HG03025 (cell line): ENCODE measurements around the gene B3GAT1.

ENCODE experiments used
- ATAC-seq: cut with Tn5 transposase; IDR thresholded peaks from one replicate; pipeline ENCODE4 v1.9.1; 2021; ENCODE audit warnings: mild to moderate bottlenecking, moderate library complexity; ENCODE audit not compliant: unreplicated experiment, low FRiP score

B3GAT1 gene

DNA sequence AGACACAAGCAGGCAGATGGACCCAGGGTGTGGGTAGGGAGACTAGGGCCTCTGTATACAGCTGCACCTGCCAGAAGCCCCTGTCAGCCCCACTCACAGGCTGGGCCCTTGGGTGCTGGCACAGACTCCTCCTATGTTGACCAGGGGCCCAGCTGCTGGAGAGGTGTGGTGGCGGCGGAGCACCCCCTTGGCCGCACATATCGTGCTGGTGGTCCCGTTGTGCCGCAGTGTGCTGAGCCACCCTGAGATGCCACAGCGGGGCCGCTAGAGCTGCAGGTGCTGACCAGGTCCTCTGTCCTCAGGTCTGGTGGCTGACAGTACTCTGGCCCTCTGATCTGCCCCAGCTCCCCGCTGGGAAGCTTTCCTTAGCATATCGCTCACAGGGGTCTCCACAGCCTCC lies 30.2 kb upstream of the B3GAT1 start:
- no peak for ATAC-seq

DNA sequence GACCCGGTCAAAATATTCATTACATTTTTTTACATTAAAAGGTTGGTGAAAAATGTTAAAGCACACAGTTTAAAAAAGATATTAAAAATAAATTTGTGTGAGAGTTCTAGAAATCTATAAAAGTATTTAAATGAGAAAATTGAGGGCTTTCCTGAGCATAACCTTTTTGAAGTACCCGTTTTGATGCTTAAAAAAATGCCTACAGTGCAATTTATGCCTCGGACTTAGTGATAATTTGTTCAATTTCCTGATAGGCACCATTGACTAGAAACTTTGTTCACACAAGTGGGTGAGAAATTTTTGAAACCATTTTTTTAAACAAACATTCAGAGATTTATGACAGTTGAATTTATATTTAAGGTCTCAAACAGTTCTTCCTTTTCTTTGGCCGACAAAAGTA lies 29.7 kb upstream of the B3GAT1 start:
- no peak for ATAC-seq

DNA sequence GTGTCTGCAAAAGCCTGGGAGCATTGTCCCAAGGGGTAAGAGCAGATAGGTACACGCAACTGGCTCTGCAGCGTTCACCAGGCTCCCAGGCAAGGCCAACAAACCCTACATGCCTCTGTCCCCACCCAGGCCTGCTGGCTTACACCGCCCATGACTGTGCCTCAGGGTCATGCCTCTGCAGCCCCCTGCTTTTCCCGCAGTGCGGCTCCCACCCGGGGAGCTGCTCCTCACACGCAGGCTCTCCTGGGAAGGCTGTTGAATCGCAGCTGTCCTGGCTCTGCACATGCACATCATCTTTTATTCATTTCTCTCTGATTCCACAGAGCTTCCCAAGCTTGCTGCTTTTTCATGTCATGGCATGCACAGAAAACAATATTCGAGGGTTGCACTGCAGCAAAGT lies 29.2 kb upstream of the B3GAT1 start:
- no peak for ATAC-seq

DNA sequence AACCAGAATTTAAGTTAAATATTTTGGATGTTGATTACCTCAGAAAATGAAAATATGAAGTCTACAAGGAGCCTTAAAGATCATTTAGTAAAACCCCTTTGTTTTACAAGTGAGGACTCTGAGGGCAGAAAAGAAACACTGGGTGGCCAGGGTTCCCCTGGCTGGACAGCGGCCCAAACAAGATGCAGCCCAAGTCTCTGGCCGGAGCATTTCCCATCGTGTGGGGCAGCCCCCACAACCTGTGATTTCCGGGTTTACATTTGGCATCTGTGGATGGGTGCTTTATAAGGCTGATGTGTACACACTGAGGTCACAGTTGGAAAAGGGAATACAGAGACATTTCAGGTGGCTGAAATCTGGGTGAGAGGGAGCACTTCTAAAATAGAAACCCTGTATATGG lies 28.8 kb upstream of the B3GAT1 start:
- ATAC-seq, result no peak

DNA sequence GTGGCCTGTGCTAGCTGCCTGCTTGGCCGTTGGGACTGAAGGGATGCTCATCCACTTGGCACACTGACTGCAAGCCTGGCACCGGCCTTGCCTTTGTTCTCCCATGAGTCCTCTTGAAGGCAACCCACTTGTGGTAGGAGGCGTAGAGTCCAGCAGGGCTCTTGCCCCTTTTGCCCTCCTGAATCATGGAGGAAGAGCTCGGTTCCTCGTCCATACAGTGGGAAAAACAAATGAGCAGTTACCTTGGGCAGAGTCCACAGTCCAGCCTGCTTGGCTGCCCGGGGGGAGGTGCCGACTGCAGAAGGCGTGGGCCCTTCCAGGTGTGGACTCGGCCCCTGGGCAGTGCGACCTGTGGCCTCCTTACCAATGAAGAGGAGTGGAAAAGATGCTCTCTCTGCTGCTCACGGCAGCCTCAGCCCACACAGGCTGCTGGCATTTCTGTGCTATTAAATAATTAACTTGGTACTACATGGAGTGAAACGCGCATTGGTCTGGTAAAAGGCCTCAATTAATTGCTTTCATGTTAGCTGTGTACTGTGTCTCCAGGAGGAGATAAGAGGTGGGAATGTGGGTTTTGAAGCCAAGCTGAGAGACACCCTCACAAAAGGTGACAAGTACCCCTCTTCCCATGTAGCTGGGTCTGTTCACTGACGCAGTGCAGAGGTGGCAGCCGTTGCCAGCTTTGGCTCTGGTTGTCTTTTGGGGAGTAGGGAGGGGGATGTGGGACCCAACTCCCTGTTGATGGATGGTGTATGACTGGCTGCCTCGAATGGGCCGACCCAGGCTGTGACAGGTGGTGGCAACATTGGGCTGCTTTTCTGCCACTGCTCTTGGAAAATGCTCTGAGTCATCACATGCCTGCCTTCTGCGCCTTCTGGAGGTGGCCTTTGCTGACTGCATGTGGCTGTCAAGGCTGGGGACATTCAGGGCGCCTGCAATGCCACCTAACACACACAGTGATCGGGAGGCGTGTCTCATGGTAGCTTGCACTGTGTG lies 26.8 kb upstream of the B3GAT1 start:
- no peak for ATAC-seq

DNA sequence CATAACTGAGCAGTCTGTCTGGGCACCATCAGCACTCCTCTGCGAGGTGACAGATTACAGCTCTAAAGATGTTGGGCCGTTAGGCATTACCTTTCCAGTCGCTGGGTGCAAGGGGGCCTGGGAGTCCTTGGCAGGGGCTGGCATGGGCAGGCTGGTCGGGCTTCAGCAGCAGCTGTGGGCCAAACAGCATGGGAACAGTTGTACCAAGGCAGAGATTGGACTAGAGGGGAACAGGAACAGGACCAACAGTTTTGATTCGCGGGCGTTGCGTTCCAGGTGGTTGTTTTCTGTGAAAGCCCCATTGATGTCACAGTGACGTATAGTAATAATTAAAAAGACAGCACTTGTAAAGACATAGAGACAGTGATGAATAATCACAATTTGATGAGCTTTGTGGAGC lies 25.8 kb upstream of the B3GAT1 start:
- no peak for ATAC-seq

DNA sequence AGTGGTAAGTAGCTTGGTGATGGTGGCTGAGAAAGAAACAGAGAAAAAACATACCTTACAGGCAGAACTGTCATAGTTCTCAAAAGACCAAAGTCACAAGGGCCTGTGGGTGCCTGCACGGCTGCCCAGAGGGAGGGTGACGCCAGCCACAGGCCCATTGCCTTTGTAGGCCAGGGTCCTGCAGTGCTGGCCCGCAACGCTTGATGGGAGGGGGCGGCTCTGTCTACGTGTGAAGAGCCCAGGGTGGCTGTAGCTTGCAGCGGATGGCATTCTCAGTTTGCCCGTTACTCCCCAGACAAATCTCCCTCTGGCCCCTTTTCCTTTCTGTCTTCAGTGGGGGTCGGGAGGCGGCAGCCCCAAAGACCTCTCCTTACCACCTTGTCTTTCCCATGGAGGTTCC lies 24.7 kb upstream of the B3GAT1 start:
- ATAC-seq, result no peak

DNA sequence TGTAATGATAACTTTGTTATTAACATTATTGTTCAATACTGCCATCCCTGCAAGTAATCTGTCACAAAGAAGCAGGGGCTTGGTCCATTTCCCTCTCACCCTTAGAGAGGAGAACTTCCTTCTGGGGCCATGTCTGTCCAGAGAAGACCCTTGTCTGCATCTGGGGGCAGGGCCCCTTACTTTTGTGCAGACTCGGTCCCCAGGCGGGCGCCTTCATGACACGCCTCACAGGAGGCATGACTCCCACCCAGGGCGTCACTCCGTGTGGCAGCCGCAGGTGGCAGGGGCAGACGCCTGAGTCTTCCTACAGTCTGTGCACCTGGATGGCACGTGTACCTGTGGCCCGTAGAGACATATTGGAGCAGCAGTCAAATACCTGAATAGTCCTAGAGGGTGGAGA lies 21.8 kb upstream of the B3GAT1 start:
- no peak for ATAC-seq

DNA sequence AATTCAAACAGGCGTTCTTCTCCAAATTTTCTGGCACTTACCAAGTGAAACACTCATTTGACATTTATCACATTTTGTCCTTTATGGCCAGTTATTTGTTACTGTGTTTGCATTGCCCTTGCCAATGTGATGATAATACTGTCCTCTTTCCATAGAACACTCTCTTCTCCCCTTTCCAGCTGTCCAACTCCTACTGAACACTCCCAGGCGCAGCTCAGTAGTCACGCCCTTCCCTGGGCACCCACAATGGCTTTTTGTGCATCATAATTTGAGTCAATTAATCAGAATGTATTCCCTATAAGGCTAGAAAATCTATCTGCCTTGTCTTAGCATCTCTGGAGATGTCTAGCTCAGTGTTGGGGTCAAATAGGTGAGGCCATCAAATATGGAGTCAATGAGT lies 21.2 kb upstream of the B3GAT1 start:
- ATAC-seq, result no peak

DNA sequence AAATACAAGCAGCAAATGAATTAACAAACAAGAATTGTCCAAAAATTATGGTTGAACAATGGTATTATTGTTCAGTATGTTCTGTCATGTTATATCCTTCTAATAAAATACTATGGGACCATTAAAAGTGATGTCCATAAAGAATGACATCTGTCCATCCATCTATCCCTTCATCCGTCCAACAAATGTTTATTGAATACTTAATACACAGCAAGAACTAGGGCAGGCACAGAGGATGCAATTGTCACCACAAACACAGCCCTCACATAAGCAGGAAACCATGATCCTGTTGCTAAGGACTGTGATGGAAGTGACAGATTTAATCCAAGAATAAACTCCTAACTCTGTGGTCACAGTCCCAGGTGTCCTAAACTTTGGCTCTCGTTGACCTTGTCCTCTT lies 20.7 kb upstream of the B3GAT1 start:
- ATAC-seq, result no peak

DNA sequence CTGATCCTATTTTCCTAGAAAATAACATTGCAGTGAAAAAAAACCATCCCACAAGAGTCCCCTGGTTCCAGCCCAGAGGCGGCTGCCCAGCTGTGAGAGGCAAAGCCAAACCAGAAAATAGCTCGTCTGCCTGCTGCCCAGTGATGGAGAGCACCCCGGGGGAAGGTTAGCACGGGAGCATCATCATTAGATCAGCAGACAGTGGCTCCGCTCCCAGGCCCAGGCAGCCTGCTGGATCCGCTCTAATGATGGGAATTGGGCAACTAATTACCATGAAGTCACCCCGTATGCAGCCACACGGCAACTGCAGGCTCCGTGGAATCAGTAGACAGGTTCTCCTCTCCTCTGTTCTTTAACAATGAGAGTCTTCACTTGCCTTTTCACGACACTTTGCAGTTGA lies 17.1 kb upstream of the B3GAT1 start:
- ATAC-seq, result no peak

DNA sequence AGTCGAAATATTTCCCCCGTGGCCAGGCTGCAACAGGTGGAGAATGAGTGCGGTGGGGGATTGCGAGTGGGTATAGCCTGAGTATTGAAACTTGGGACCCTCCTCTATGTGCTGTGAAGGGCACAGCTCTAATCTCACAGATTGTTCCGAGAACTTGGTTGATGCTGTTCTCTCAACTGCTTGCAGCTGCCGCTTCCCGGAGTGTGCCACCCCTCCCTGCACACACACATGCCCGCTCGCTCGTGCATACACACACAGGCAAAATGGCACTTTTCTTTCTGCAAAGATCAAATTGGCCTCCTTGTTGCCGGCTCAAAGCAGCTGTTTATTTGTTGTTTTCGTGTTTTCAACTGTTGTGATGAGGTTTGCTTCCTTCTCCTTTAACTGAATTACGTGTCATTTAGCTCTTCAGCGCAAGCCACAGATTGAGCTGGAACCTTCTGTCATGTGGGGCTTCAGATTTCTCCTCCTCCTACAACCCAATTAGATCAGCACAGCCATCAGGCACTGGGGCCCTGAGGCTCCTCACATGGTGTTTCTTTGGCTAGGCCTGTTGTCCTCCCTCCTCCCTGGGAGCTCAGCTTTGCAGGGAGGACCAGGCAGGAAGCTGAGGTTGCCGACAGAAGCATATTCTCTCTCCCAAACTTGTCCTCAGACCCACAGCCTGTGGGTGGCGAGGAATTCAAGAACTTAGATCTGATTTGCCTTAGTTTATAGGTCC lies 13.9 kb upstream of the B3GAT1 start:
- ATAC-seq, result no peak

DNA sequence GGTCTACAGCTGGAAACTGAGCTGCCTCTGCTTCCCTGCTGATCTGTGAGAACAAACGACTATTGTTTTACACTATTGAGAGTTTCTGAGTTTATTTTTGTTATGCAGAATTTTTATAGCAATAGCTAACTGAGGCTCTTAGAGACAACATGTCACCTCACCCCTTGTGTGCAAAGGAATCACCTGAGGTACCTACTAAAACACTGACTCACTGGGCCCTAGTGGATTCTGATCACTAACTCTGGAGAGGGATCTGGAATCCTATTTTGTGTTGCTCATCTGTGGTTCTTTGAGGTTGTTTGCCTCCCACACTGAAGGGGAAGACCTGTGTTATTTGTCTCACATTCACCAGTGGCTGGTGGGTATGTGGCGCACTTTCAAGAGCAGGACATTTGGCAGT lies 13.4 kb upstream of the B3GAT1 start:
- no peak for ATAC-seq

DNA sequence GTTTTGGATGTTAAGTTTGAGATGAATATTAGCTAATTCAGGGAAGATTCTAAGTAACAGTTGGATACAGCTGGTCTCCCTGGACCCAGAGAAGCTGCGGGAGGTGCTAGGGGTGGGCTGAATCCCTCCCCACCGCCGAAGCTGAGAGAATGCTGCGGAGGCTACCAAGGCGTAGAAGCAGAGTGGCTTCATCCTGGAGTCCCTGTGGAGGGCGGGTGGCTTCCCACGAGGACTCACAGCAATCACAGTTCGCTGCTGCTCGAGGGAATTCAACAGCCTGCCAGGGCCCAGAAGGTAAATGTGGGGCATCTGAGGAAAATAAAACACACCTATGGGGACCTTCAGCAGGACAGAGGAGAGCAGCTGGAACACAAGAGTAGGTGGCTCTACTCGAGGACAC lies 11.1 kb upstream of the B3GAT1 start:
- ATAC-seq, result no peak

DNA sequence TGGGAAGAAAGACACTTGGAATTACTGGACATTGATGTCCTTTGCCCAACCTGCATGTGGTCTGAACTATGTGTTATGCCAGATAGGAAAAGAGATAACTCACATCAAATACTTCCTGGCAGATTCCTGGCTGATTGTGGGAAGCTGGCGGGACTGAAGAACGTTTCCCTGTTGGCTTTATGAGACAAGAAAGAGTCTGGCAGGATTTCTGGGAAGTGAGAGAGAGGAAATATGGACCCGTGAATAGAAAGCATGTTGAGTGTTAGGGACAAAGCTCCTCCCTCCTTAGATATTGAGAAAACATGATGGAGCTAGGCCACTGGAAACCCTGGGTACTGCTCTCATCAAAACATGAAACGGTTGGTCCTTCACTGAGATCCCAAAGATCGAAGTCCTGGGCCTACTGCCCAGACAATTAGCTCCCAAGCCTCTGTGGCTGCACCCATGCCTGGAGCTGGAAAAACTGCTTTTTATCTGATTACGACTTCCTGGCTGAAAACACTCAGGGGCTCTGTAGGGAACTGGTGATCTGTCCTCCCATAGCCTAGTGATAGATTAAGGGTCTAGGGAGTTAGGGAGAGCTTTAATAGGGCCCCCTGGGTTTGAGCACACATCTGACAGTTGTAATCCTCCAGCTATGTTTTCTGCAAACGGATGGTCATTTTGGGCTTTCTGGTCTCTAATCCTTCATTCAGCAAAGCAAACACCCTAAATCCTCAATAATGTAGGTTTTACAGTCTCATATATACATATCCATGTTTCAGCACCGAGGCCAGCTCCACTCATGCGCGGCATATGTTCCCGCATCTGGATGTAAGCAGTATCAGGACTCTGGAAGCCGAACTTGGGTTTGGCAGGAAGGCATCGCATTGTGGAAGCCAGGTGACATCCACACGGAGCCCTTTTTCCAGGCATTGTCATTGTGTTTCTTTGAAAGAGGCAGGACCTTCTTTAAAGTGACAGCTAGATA lies 6.1 kb upstream of the B3GAT1 start:
- no peak for ATAC-seq

DNA sequence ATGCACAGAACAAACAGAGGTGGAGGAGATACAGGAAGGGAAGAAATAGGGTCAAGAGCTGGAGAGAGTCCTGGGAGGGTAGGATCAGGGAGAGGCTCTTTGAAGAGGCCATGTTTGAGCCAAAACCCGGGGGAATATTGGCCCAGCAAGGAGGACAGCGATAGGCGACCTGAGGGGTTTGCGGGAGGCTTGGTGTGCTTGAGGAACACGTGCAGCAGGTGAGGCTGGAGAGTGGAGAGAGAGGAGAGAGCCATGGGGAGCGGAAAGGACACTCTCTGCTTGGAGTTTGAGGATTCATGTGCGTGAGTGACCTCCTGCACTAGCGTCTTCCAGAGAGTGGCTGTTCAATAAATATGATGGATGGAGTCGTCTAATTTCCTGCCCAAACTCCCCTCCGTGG lies 4.7 kb upstream of the B3GAT1 start:
- ATAC-seq, result no peak

DNA sequence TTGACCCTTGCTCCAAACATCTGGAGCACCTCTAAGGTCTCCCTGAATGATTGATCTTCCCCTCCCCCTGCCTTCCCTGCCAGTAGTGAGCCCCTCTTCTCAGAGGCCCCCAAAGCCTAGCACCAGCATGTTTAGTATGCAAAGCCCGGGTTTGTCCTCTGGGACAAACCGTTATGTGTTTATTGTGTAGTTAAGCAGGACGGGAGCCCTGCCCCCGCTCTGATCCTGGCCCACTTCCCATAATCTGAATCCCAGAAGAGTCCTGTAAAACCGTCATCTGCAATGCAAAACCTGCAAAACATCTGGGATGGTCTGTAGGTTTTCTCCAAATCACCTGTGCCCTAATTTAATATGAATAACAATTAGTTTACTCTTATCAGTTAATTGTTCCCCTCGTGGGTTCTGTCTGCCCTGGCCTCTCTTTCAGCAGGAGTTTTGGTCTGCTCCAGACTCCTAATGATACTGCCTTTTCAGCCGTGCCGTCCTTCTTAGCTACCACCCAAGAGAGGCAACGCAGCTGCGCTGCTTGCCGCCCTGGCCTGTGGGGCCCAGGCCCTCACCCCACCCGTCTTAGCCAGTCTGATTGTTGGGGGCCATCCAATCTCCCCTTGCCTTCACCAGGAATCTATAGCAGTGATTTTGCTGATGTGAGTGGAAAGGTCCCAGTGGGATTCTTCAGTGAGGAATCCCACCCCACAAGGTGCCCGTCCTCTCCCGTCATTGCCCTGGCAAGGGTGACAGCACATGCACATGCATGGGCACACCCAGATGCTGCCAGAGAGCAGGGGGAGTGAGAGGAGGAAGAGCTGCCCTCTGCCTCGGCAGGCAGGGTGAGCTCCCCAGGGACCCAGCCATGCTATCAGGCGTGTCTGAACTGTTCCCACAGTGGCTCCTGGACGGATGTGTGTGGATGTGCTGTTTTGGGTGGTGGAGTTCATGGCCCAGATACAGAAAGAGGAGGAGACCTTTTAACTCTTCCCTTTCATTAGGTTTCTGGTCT lies 3.0 kb upstream of the B3GAT1 start:
- ATAC-seq, result no peak

DNA sequence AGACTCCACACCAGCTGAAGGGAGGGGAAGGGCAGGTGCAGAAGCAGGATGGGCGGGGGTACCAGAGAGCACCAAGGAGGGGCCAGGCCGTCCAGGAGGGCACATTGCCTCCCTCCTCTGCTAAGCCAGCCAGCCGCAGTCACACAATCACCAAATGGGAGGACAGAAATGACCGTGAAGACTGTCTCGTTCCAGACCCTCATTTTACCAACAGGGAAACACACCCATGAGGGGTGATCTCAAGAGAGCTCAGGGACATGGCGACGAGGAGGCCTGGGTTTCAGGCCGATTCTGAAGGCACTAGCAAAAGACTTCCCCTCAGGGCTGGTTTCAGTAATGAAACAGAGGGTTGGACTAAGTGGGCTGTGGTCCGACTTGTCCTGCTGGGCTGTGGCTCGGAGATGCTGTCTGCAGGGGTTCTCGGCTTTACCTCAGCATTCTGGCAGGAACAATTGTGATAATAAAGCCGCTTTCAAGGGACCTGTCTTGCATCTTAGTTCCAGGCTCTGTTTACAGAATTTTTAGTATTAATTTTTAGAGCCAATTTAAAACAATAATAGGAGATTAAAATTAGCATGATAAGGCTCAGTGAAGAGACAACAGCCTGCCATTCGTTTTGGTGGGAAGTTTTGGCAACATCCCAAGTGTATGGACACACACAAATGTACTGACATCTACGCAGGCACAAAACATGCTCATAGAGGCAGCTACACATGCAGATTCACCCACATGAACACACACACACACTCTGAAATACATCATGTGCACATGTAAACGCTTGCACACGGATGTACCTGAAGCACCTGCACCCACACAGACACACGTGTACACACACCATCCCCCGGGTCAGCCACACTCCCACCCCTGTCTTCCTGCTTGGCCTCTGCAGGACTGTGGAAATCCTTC lies 2.0 kb upstream of the B3GAT1 start:
- ATAC-seq, result no peak
